NCI-H460 (cell line): Measurements from ENCODE around the gene KIF5B. TPM values are rescaled to one million over a fixed set of nuclear protein-coding genes. Genes with fewer than 3 reads are reported as not detected.
"Not testable (repeated sequence)": the region's sequence is repeated elsewhere in the genome, so short reads cannot be mapped to it uniquely, and the experiment has no call there.

Experiments used
- DNase-seq: peaks from one replicate; pipeline ENCODE4 v3.0.0-alpha.2; 2016; ENCODE audit warnings: low read depth; ENCODE audit errors: extremely low read depth
- polyA plus RNA-seq: library from polyadenylated mRNA; depleted of rRNA; stranded (reverse); fragments of >200 nt; gene quantifications from 2 replicates; pipeline ENCODE4 v1.2.3, GENCODE V29; 2014; cell fraction: nucleus; rRNA removed
- total RNA-seq: library from RNA; depleted of rRNA; stranded (reverse); fragments of >200 nt; shearing (Covaris generic); gene quantifications from 2 replicates; pipeline ENCODE4 v1.2.3, GENCODE V29; 2014; rRNA removed

Gene KIF5B
- 115 and 135 TPM in 2 replicates for total RNA-seq
- 38.8 and 56.5 TPM in 2 replicates for polyA plus RNA-seq

GRCh38 chr10:32056136-32057035 is at the start of gene KIF5B:
Gene KIF5B, minus strand, starts transcription at chr10:32056425. Its CDS starts 452 bp downstream, at chr10:32055973.
- DNase-seq, result peak; percentile 72

GRCh38 chr10:32105782-32106382 is 49.7 kb upstream of the KIF5B start:
- DNase-seq, result no peak

GRCh38 chr10:32104622-32105509 is 48.6 kb upstream of the KIF5B start:
- no peak for DNase-seq

GRCh38 chr10:32104181-32104580 is 48.0 kb upstream of the KIF5B start:
- DNase-seq, result no peak

GRCh38 chr10:32103721-32104120 is 47.5 kb upstream of the KIF5B start:
- DNase-seq, result no peak

GRCh38 chr10:32098566-32099259 is 42.5 kb upstream of the KIF5B start:
- DNase-seq, result not testable (repeated sequence)

- DNase-seq, result no peak
Observed at GRCh38 chr10:32095116-32095733, 39.0 kb upstream of the KIF5B start.

- no peak for DNase-seq
Observed at GRCh38 chr10:32093650-32094049, 37.4 kb upstream of the KIF5B start.

GRCh38 chr10:32091046-32091445 is 34.8 kb upstream of the KIF5B start:
- DNase-seq, result no peak

GRCh38 chr10:32084185-32084851 is 28.1 kb upstream of the KIF5B start:
- DNase-seq, result no peak

GRCh38 chr10:32077896-32078485 is 21.8 kb upstream of the KIF5B start:
- DNase-seq, result peak; percentile 69

GRCh38 chr10:32073659-32074058 is 17.4 kb upstream of the KIF5B start:
- DNase-seq, result no peak

GRCh38 chr10:32073128-32073527 is 16.9 kb upstream of the KIF5B start:
- no peak for DNase-seq

GRCh38 chr10:32072025-32072800 is 16.0 kb upstream of the KIF5B start:
- DNase-seq, result no peak

- no peak for DNase-seq
Observed at GRCh38 chr10:32070645-32071044, 14.4 kb upstream of the KIF5B start.

GRCh38 chr10:32068569-32068968 is 12.3 kb upstream of the KIF5B start:
- DNase-seq, result no peak

- DNase-seq, result not testable (repeated sequence)
Observed at GRCh38 chr10:32067931-32068330, 11.7 kb upstream of the KIF5B start.

GRCh38 chr10:32065856-32066255 is 9.6 kb upstream of the KIF5B start:
- DNase-seq, result no peak
